ENCODE results near the gene TOLLIP. TPM values are rescaled to one million over a fixed set of nuclear protein-coding genes. Genes with fewer than 3 reads are reported as not detected.

TOLLIP gene
- total RNA-seq, 1 experiment from 2014 or later: 32.3 TPM

GRCh38 chr11:1307163-1307870, 2.1 kb downstream of the TOLLIP start:
- Histone ChIP-seq H3K14ac (ENCODE audit: insufficient read depth, low read length) (no peak overlapping the region; the same call in 1 of the 2 replicates), H3K23me2 (ENCODE audit: insufficient read length, low read depth, low read length, poor library complexity, severe bottlenecking) (peaks cover 6% of the 10 kb centered on the region), H3K4me1 (ENCODE audit: insufficient read depth, low read length) (no peaks in the 10 kb centered on the region), H3K56ac (ENCODE audit: insufficient read length, low read depth, low read length) (no peak overlapping the region), H4K5ac (ENCODE audit: insufficient read length, low read depth, low read length) (no peak overlapping the region), H2BK120ac (ENCODE audit: low read depth, low read length, poor library complexity, severe bottlenecking) (no peak overlapping the region), H2BK15ac (ENCODE audit: low read depth, low read length) (no peak overlapping the region), H3K9ac (ENCODE audit: extremely low read depth, insufficient read length, low read length) (no peak overlapping the region), H3K79me2 (ENCODE audit: insufficient read depth, low read length) (peaks cover 1% of the 10 kb centered on the region; the same call in 1 of the 2 replicates), H2AK5ac (ENCODE audit: insufficient read length, low read length) (no peak overlapping the region), H4K8ac (replicated peaks; ENCODE audit: insufficient read length, low read depth, low read length) (no peak overlapping the region), H2BK5ac (ENCODE audit: insufficient read length, low read length) (no peak overlapping the region), H4K20me1 (ENCODE audit: control insufficient read depth, insufficient read depth, insufficient read length) (no peaks in the 10 kb centered on the region), H3K18ac (ENCODE audit: insufficient read length, low read depth, low read length) (no peak overlapping the region), H3K27me3 (ENCODE audit: insufficient read depth, low read length) (no peaks in the 10 kb centered on the region), H4K91ac (ENCODE audit: insufficient read length, low read depth, low read length) (no peak overlapping the region), H3K79me1 (ENCODE audit: insufficient read depth, low read depth, low read length, poor library complexity, severe bottlenecking) (peaks cover 5% of the 10 kb centered on the region), H2BK20ac (ENCODE audit: low read depth, low read length, poor library complexity, severe bottlenecking) (no peak overlapping the region), H2AFZ (ENCODE audit: low read length) (no peak overlapping the region), H3K4ac (ENCODE audit: low read depth, low read length) (no peak overlapping the region), H3K23ac (ENCODE audit: insufficient read length, low read depth, low read length) (no peak overlapping the region), H2BK12ac (ENCODE audit: insufficient read length, low read depth, low read length) (no peak overlapping the region), H3K9me3 (ENCODE audit: control insufficient read depth, low read depth, low read length) (no peaks in the 10 kb centered on the region), H3T11ph (ENCODE audit: low read length) (no peak overlapping the region), H3K27ac (ENCODE audit: insufficient read length, low read depth, low read length) (no peak overlapping the region), H3K4me2 (ENCODE audit: insufficient read depth, insufficient read length, low read length) (no peak overlapping the region)
- H3K4me1 Mint-ChIP-seq: peaks cover 18 to 28% of the 10 kb centered on the region in 2 experiments
- no CpG with 5 or more reads among the region's 21 CpGs for WGBS (ENCODE audit: extremely low coverage, insufficient read length, low lambda C conversion rate)
- H3K36me3 Mint-ChIP-seq (ENCODE audit: insufficient read depth in 1 of 3, low read depth in 3 of 3): peaks cover 4 to 12% (median 10%) of the 10 kb centered on the region in 3 experiments; a peak in 5 of 7 replicates
- H3K27me3 Mint-ChIP-seq (ENCODE audit: low read depth): peaks cover 19% of the 10 kb centered on the region
- H3K9me3 Mint-ChIP-seq: peaks cover 9 to 19% of the 10 kb centered on the region in 2 experiments
- DNase-seq: no peak
- H3K4me3 Mint-ChIP-seq: no peak overlapping the region; a peak in 1 of 5 replicates
- no peak for TF ChIP-seq CTCF (conservative IDR thresholded peaks at IDR 0.05)
- no peak overlapping the region; a peak in 2 of 7 replicates for H3K27ac Mint-ChIP-seq

All from H9 (cell line).